ENCODE measurements around the gene GPNMB. TPM values are rescaled to one million over a fixed set of nuclear protein-coding genes. Genes with fewer than 3 reads are reported as not detected.

Gene GPNMB
- total and polyA plus RNA-seq, 10 of the 15 experiments (the other 5 are each of a cell fraction or from before 2014, with no cell fraction given), result 5.9 to 22.3 (median 10.0) TPM

GRCh38 chr7:23237000-23237399 lies 9.6 kb upstream of the GPNMB start:
- no peaks in the 10 kb centered on the region for H3K36me3 ChIP-seq (ENCODE audit: control insufficient read depth in 2 of 2, insufficient read depth in 2 of 2, low read length in 1 of 2)
- CTCF ChIA-PET, result interaction anchor here (1.3 to 2.2 kb wide), 4 partner anchors 28 to 52 kb away, joined by 3 to 6 read pairs (median 4); no protein-coding TSS in a partner anchor
- H2AFZ ChIP-seq (ENCODE audit: control insufficient read depth, low read depth, low read length), result no peak overlapping the region
- H3K4me2 ChIP-seq (ENCODE audit: control insufficient read depth, insufficient read depth), result no peak overlapping the region
- SMC1A ChIA-PET (ENCODE audit: uncharacterized antibody, unreplicated experiment), result no interaction called here
- no peak for ATAC-seq
- no TSS peak for BruUV-seq (replicated peaks)
- no peaks in the 10 kb centered on the region for H3K27me3 ChIP-seq (replicated peaks in 1 of 2; ENCODE audit: control insufficient read depth in 2 of 2, insufficient read depth in 2 of 2, low read length in 1 of 2)
- H3K9me3 ChIP-seq (replicated peaks; ENCODE audit: control insufficient read depth, insufficient read depth, low read length), result no peaks in the 10 kb centered on the region
- in situ Hi-C loops (cut with MboI) (no loop called here), intact Hi-C loops (cut with micrococcal nuclease; ENCODE audit: unreplicated experiment) (no loop called here)
- H3K4me1 ChIP-seq (ENCODE audit: control insufficient read depth, insufficient read depth, low read length), result peaks cover 15% of the 10 kb centered on the region
- no peaks in the 10 kb centered on the region for H3K79me2 ChIP-seq (ENCODE audit: control insufficient read depth, insufficient read depth, low read length)
- no peak for TF ChIP-seq STAT3 (IDR thresholded peaks at IDR 0.05; ENCODE audit: low read depth, low read length)
- TF ChIP-seq RFX5 (IDR thresholded peaks at IDR 0.05; ENCODE audit: low read depth, low read length), result no peak
- TF ChIP-seq ZNF217 (IDR thresholded peaks at IDR 0.05), result no peak
- no peak for TF ChIP-seq TCF3 (IDR thresholded peaks at IDR 0.05; ENCODE audit: borderline replicate concordance, insufficient read depth, low read depth, low read length)
- TF ChIP-seq RCOR1 (conservative IDR thresholded peaks at IDR 0.05; ENCODE audit: low read depth, low read length), result no peak
- TF ChIP-seq MXI1 (IDR thresholded peaks at IDR 0.05; ENCODE audit: low read depth, low read length), result no peak
- no peak for TF ChIP-seq SIN3A (IDR thresholded peaks at IDR 0.05; ENCODE audit: low read depth, low read length)
- TF ChIP-seq ETV6 (conservative IDR thresholded peaks at IDR 0.05 in 1 of 2, IDR thresholded peaks at IDR 0.05 in 1 of 2; ENCODE audit: borderline replicate concordance in 1 of 2, low read depth in 1 of 2), result no peak
- TF ChIP-seq, protein P1, sequence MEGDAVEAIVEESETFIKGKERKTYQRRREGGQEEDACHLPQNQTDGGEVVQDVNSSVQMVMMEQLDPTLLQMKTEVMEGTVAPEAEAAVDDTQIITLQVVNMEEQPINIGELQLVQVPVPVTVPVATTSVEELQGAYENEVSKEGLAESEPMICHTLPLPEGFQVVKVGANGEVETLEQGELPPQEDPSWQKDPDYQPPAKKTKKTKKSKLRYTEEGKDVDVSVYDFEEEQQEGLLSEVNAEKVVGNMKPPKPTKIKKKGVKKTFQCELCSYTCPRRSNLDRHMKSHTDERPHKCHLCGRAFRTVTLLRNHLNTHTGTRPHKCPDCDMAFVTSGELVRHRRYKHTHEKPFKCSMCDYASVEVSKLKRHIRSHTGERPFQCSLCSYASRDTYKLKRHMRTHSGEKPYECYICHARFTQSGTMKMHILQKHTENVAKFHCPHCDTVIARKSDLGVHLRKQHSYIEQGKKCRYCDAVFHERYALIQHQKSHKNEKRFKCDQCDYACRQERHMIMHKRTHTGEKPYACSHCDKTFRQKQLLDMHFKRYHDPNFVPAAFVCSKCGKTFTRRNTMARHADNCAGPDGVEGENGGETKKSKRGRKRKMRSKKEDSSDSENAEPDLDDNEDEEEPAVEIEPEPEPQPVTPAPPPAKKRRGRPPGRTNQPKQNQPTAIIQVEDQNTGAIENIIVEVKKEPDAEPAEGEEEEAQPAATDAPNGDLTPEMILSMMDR (IDR thresholded peaks at IDR 0.05 in 2 of 3, conservative IDR thresholded peaks at IDR 0.05 in 1 of 3; ENCODE audit: control insufficient read depth in 2 of 3, extremely low read depth in 1 of 3, insufficient read depth in 1 of 3, low read depth in 3 of 3, low read length in 3 of 3), result no peak
- TF ChIP-seq POLR2AphosphoS5 (IDR thresholded peaks at IDR 0.05; ENCODE audit: low read length), result no peak
- TF ChIP-seq KLF5 (IDR thresholded peaks at IDR 0.05; ENCODE audit: partially characterized antibody), result no peak
- TF ChIP-seq USF1 (IDR thresholded peaks at IDR 0.05; ENCODE audit: borderline replicate concordance, extremely low read length, insufficient read depth, low read depth, low read length), result no peak
- no peak for TF ChIP-seq ZNF622 (IDR thresholded peaks at IDR 0.05)
- TF ChIP-seq, protein P2, sequence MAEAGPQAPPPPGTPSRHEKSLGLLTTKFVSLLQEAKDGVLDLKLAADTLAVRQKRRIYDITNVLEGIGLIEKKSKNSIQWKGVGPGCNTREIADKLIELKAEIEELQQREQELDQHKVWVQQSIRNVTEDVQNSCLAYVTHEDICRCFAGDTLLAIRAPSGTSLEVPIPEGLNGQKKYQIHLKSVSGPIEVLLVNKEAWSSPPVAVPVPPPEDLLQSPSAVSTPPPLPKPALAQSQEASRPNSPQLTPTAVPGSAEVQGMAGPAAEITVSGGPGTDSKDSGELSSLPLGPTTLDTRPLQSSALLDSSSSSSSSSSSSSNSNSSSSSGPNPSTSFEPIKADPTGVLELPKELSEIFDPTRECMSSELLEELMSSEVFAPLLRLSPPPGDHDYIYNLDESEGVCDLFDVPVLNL (IDR thresholded peaks at IDR 0.05; ENCODE audit: low read depth, low read length), result no peak
- TF ChIP-seq PKNOX1 (IDR thresholded peaks at IDR 0.05), result no peak
- H3K27ac ChIP-seq (ENCODE audit: control insufficient read depth, insufficient read depth), result no peak overlapping the region
- 94% methylated on average over 3 of the region's 3 CpGs for WGBS (ENCODE audit: insufficient coverage, insufficient replicate concordance, low lambda C conversion rate, missing lambda C conversion rate)
- no peak overlapping the region for H3K4me3 ChIP-seq
- RAD21 ChIA-PET (ENCODE audit: unreplicated experiment), result no interaction called here
- H3K9ac ChIP-seq (ENCODE audit: control insufficient read depth, insufficient read depth, low read length), result no peak overlapping the region
- no peak for FAIRE-seq
- no peak for DNase-seq (ENCODE audit: low read depth, low spot score)
- POLR2A ChIA-PET, result no interaction called here
- H4K20me1 ChIP-seq (ENCODE audit: control insufficient read depth, insufficient read depth), result no peaks in the 10 kb centered on the region

Data from GM12878 (cell line).